GM18951 (cell line): ENCODE measurements around the gene DNAH9.

Source experiments
- POLR2A ChIP-seq: IDR thresholded peaks from 4 replicates; pipeline ENCODE4 v1.6.1; 2011; ENCODE audit warnings: mild to moderate bottlenecking; ENCODE audit not compliant: insufficient read length, insufficient read depth; ENCODE audit errors: extremely low read depth
- in situ Hi-C: fragments of 300-500 bp; cut with MboI; formaldehyde crosslinking; loops from one replicate; pipeline ENCODE4 v1.12.0; 2022; ENCODE audit warnings: low sequenced_read_pairs, mixed read lengths, inconsistent platforms; ENCODE audit not compliant: unreplicated experiment

Gene DNAH9

GRCh38 chr17:11622492-11622891 is 24.2 kb downstream of the DNAH9 start:
- no peak for TF ChIP-seq POLR2A
- in situ Hi-C loops, result no loop called here

- TF ChIP-seq POLR2A, result no peak
- in situ Hi-C loops, result no loop called here
Observed at GRCh38 chr17:11624976-11625375, 26.7 kb downstream of the DNAH9 start.

GRCh38 chr17:11625878-11626277 is 27.6 kb downstream of the DNAH9 start:
- in situ Hi-C loops, result no loop called here
- no peak for TF ChIP-seq POLR2A

- TF ChIP-seq POLR2A, result no peak
- in situ Hi-C loops, result no loop called here
Observed at GRCh38 chr17:11627301-11627940, 29.2 kb downstream of the DNAH9 start.

GRCh38 chr17:11628374-11628773 is 30.1 kb downstream of the DNAH9 start:
- TF ChIP-seq POLR2A, result no peak
- in situ Hi-C loops, result no loop called here

- no peak for TF ChIP-seq POLR2A
- in situ Hi-C loops, result no loop called here
Observed at GRCh38 chr17:11628831-11629230, 30.6 kb downstream of the DNAH9 start.

- in situ Hi-C loops, result no loop called here
Observed at GRCh38 chr17:11636771-11637170, 38.5 kb downstream of the DNAH9 start.

GRCh38 chr17:11637796-11638195 is 39.5 kb downstream of the DNAH9 start:
- in situ Hi-C loops, result no loop called here
- TF ChIP-seq POLR2A, result no peak

More at GRCh38 chr17:11636771-11637170, 38.5 kb downstream of the DNAH9 start:
- no peak for TF ChIP-seq POLR2A

- in situ Hi-C loops, result no loop called here
- no peak for TF ChIP-seq POLR2A
Observed at GRCh38 chr17:11638700-11639265, 40.5 kb downstream of the DNAH9 start.

GRCh38 chr17:11639736-11640462 is 41.6 kb downstream of the DNAH9 start:
- TF ChIP-seq POLR2A, result no peak
- in situ Hi-C loops, result no loop called here

- in situ Hi-C loops, result no loop called here
- TF ChIP-seq POLR2A, result no peak
Observed at GRCh38 chr17:11640463-11640814, 42.2 kb downstream of the DNAH9 start.

- in situ Hi-C loops, result no loop called here
- no peak for TF ChIP-seq POLR2A
Observed at GRCh38 chr17:11641521-11642275, 43.4 kb downstream of the DNAH9 start.

- no peak for TF ChIP-seq POLR2A
- in situ Hi-C loops, result no loop called here
Observed at GRCh38 chr17:11642655-11643054, 44.4 kb downstream of the DNAH9 start.

GRCh38 chr17:11643851-11644250 is 45.6 kb downstream of the DNAH9 start:
- TF ChIP-seq POLR2A, result no peak
- in situ Hi-C loops, result no loop called here
